Prostate gland (tissue), 2 donors: Measurements from ENCODE around the gene CFDP1.

ENCODE experiments used
- CTCF ChIP-seq, 4 experiments: fragments of 200-600 bp in 2 of 4; fragments of 450-650 bp in 2 of 4; sonication (generic) in 2 of 4; IDR thresholded peaks; 1 replicate in 3 of 4; 2 replicates in 1 of 4; pipeline ENCODE4 v1.5.1; 2016 to 2019; ENCODE audit warnings: antibody characterized with exemption in 4 of 4, mild to moderate bottlenecking in 2 of 4, moderate library complexity in 2 of 4
- POLR2AphosphoS5 ChIP-seq: sonication (generic); formaldehyde crosslinking; IDR thresholded peaks from one replicate; pipeline ENCODE4 v1.6.1; 2017; ENCODE audit warnings: antibody characterized with exemption

- TF ChIP-seq POLR2AphosphoS5 (no peak), CTCF (IDR thresholded peaks at IDR 0.05) (no peak)
Measured at GRCh38 chr16:75260851-75261589, 172.3 kb downstream of the CFDP1 start.
